ENCODE data around the gene STK4. TPM values are rescaled to one million over a fixed set of nuclear protein-coding genes. Genes with fewer than 3 reads are reported as not detected.

STK4 gene
- total and polyA plus RNA-seq, 9 donors, result 8.3 to 27.5 (median 19.6) TPM

DNA sequence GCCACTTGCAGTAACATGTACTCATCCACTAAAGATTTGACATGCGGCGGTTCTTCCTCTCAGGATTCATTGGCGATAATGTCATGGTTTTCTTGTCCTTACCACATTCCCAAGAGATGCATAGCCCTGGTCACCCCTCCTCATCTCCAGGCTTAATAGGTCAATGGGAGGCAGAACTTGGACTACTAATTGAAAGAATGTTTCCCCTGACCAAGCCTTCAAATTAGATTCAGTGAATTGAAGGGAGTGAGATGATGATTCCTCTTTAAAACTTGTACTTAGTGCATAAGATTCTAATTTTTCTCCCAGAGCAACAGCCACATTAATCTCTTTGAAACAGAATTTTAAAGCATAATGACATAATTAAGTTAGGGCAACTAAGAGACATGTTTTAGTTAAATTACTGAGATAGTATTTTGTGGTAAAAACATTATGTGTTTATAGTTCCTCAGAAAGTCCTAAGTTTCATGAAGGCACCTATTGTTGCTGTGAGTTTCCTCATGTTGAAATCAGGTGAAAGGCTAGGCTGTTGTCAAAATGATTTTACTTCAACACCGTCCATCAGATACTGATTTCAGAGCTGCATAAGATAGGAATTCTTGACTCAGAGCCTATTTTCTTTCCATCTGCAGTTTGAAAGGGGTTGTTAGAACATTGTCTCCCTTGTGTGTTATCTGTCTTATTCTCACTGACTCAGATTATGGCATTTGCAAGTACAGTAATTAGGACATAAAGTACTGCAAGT, 48.5 kb downstream of the STK4 start:
- H3K4me1 ChIP-seq (ENCODE audit: insufficient read depth), result peaks cover 4% of the 10 kb centered on the region
- intact Hi-C loops (cut with DNase I), result loop anchor here (5.0 to 10.0 kb wide), 2 partner anchors 80 to 82 kb away; no protein-coding TSS in a partner anchor
- no peak overlapping the region for H3K27ac ChIP-seq
- no peak overlapping the region for H3K4me3 ChIP-seq
- TF ChIP-seq EP300 (IDR thresholded peaks at IDR 0.05) (no peak), POLR2A (IDR thresholded peaks at IDR 0.05) (no peak)
- TF ChIP-seq, protein P1, sequence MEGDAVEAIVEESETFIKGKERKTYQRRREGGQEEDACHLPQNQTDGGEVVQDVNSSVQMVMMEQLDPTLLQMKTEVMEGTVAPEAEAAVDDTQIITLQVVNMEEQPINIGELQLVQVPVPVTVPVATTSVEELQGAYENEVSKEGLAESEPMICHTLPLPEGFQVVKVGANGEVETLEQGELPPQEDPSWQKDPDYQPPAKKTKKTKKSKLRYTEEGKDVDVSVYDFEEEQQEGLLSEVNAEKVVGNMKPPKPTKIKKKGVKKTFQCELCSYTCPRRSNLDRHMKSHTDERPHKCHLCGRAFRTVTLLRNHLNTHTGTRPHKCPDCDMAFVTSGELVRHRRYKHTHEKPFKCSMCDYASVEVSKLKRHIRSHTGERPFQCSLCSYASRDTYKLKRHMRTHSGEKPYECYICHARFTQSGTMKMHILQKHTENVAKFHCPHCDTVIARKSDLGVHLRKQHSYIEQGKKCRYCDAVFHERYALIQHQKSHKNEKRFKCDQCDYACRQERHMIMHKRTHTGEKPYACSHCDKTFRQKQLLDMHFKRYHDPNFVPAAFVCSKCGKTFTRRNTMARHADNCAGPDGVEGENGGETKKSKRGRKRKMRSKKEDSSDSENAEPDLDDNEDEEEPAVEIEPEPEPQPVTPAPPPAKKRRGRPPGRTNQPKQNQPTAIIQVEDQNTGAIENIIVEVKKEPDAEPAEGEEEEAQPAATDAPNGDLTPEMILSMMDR (IDR thresholded peaks at IDR 0.05), result no peak
- H3K36me3 ChIP-seq, result no peaks in the 10 kb centered on the region
- no peaks in the 10 kb centered on the region for H3K27me3 ChIP-seq
- 64 to 72% (median 70%) methylated on average over 4 of the region's 4 CpGs for whole genome bisulfite sequencing, 3 donors
- no peak for DNase-seq
- H3K9me3 ChIP-seq, result no peaks in the 10 kb centered on the region

GRCh38 chr20:45016089-45016671, 49.9 kb downstream of the STK4 start:
- Histone ChIP-seq H3K27ac (no peak overlapping the region), H3K36me3 (no peaks in the 10 kb centered on the region), H3K9me3 (no peaks in the 10 kb centered on the region), H3K4me3 (no peak overlapping the region), H3K4me1 (ENCODE audit: insufficient read depth) (peaks cover 4% of the 10 kb centered on the region), H3K27me3 (no peaks in the 10 kb centered on the region)
- TF ChIP-seq POLR2A (IDR thresholded peaks at IDR 0.05) (no peak), EP300 (IDR thresholded peaks at IDR 0.05) (no peak)
- TF ChIP-seq, protein P1 (IDR thresholded peaks at IDR 0.05), result no peak
- DNase-seq, result no peak
- WGBS, 3 donors, result 9 to 16% (median 11%) methylated on average over 5 of the region's 5 CpGs
- intact Hi-C loops (cut with DNase I), result loop anchor here in 3 of 4 donors (10.0 kb wide), 1 partner anchor 79 kb away; no protein-coding TSS in a partner anchor

GRCh38 chr20:45017281-45017680, 51.0 kb downstream of the STK4 start:
- intact Hi-C loops (cut with DNase I), result loop anchor here in 3 of 4 donors (10.0 kb wide), 1 partner anchor 78 kb away; no protein-coding TSS in a partner anchor

DNA sequence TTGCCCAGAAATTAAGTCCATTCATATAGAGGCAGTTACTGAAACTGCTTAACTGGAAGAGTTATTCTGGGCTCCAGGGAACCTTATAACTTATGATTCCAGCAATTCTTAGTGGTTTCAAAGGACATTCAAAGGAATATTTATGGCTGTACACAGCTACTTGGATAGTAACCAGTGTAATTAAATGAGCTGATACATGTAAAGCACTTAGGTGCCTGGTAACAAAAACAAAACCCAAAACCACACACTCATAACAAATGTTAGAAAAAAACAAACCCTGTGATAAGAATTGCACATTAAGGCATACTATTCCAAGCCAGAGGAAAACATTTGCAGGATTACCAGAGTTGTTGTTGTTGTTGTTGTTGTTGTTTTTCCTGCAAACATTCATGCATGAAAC, 51.5 kb downstream of the STK4 start:
- intact Hi-C loops (cut with DNase I), result loop anchor here in 3 of 4 donors (10.0 kb wide), 1 partner anchor 77 kb away; no protein-coding TSS in a partner anchor
- TF ChIP-seq, protein P1 (IDR thresholded peaks at IDR 0.05), result no peak
- TF ChIP-seq POLR2A (IDR thresholded peaks at IDR 0.05), result no peak
- no peak for TF ChIP-seq EP300 (IDR thresholded peaks at IDR 0.05)
- no peak overlapping the region for H3K27ac ChIP-seq
- peaks cover 4% of the 10 kb centered on the region for H3K4me1 ChIP-seq (ENCODE audit: insufficient read depth)
- DNase-seq, result no peak
- no peaks in the 10 kb centered on the region for H3K36me3 ChIP-seq
- no peaks in the 10 kb centered on the region for H3K27me3 ChIP-seq
- no peaks in the 10 kb centered on the region for H3K9me3 ChIP-seq
- no peak overlapping the region for H3K4me3 ChIP-seq

More at GRCh38 chr20:45017281-45017680, 51.0 kb downstream of the STK4 start:
- no peak for TF ChIP-seq EP300 (IDR thresholded peaks at IDR 0.05)
- TF ChIP-seq, protein P1 (IDR thresholded peaks at IDR 0.05), result no peak
- TF ChIP-seq POLR2A (IDR thresholded peaks at IDR 0.05), result no peak
- Histone ChIP-seq H3K4me3 (no peak overlapping the region), H3K27me3 (no peaks in the 10 kb centered on the region), H3K36me3 (no peaks in the 10 kb centered on the region), H3K4me1 (ENCODE audit: insufficient read depth) (peaks cover 4% of the 10 kb centered on the region), H3K27ac (no peak overlapping the region), H3K9me3 (no peaks in the 10 kb centered on the region)
- DNase-seq, result no peak
- WGBS, 3 donors, result 88 to 97% (median 94%) methylated on average over 5 of the region's 5 CpGs

Measured in ovary (tissue), 9 donors.